GM21360 (cell line): ENCODE data around the gene ADAM30.
"Not testable (repeated sequence)": the region's sequence is repeated elsewhere in the genome, so short reads cannot be mapped to it uniquely, and the experiment has no call there.

Source experiments
- ATAC-seq: cut with Tn5 transposase; IDR thresholded peaks from one replicate; pipeline ENCODE4 v1.9.1; 2021; ENCODE audit warnings: mild to moderate bottlenecking, moderate library complexity; ENCODE audit not compliant: unreplicated experiment

Gene ADAM30

DNA sequence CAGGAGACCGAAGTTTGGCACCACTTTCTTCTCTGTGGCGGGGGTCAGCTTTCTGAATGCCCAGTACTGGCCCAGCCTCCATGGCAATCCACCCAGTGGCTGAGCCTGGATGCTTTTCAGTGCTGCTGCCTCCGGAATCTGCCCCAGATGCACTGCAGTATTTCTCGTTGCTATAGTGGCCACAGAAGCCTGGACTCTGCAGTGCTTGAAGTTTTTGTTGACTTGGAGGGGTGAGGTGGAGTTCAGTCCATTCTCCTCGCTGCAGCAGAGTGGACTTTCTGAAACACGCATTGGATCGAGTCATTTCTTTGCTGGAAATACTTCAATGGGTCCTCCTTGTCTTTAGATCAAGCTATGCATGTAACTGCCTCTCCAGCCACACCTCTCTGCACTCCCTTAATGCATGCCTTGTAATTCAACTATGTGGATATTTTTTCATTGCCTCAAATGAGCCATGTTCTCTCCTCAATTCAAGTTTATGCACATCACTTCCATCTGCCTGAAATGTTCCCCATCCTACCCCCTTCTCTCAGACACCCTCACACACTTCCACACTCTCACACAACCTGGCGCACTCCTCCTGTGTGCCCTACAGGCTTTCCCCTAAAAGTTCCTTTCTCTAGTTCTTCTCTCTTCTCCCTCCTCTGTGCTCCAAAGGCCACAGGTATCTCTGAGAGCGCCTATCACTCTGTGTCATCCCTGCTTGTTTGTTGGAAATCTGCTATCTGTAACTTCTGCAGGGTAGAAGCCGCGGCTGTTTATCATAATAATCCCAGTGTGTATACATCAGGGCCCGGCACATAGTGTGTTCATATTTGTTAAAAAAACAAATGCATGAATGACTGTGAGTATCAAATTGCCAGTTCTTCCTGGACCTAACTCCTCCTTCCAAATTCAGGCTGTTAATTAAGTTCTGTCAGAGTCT lies 16.5 kb downstream of the ADAM30 start:
- ATAC-seq: no peak

DNA sequence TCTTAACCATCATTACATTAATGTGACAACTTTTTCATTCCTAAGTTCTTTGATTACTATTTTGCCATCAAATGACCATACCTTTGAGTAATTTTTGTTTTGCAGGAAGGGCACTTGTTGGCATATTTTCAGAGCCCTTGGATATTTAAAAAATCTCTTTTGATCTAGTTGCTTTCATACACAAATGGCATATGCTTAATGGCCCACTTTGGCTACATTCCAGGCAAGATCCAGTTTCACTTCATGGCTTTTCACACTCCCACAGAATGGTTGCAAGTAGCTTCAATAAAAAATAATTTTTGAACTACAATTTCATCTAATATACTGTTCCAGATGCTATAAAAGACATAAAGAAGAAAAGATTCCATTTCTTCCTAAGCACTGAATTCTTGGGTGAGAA lies 18.1 kb downstream of the ADAM30 start:
- no peak for ATAC-seq

- ATAC-seq: no peak
Observed at GRCh38 chr1:119874186-119874585, 22.1 kb downstream of the ADAM30 start.

GRCh38 chr1:119873135-119874015 lies 22.9 kb downstream of the ADAM30 start:
- no peak for ATAC-seq

DNA sequence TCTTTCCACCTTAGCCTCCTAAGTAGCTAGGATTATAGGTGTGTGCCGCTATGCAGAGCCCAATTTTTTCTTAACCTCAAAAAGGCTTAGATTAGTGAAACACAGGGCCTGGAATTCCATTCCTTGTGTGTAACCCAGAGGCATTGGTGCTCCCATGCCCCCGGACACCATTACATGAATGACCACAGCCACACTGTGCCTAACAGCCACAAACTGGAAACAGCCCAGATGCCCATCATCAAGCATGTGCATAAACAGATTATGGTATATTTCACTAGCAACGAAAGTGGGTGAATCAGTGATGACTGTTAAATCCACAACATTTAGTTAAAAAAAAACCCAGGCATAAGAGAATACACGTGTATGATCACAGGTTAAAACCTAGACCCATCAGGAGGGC lies 24.4 kb downstream of the ADAM30 start:
- no peak for ATAC-seq

- no peak for ATAC-seq
Observed at GRCh38 chr1:119870917-119871596, 25.3 kb downstream of the ADAM30 start.

GRCh38 chr1:119869995-119870394 lies 26.3 kb downstream of the ADAM30 start:
- no peak for ATAC-seq

- ATAC-seq: no peak
Observed at GRCh38 chr1:119868176-119868575, 28.1 kb downstream of the ADAM30 start.

DNA sequence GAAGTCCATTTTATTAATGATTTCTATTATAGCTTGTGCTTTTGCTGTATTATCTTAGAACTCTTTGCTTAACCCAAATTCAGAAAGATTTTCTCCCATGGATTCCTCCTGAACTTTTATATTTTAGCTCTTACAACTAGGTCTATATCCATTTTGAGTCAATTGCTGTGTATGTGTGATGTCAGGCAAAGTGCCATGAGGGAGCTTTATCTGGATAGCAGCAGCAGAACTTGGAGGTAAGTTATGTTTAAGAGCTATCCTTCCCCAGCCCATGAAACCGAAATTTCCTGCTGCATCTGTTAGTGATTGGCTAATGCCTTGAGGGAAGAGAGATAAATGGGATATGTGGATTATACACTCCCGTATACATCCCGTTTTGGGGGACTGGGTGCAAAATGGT lies 29.9 kb downstream of the ADAM30 start:
- ATAC-seq: no peak

DNA sequence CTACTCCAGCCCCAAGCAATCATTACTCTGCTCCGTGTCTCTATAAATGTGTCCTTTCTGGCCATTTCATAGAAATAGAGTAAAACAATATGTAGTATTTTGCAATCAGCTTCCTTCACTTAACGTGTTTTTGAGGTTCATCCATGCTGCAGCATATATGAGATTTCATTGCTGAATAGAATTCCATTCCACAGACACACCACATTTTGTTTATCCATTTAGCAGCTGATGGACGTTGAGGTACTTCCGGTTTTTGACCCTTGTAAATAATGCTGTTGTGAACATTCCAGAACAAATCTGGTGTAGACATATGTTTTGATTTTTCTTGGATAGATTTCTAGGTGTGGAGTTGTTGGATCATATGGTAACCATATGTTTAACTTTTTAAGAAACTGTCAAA lies 30.7 kb downstream of the ADAM30 start:
- ATAC-seq: no peak

DNA sequence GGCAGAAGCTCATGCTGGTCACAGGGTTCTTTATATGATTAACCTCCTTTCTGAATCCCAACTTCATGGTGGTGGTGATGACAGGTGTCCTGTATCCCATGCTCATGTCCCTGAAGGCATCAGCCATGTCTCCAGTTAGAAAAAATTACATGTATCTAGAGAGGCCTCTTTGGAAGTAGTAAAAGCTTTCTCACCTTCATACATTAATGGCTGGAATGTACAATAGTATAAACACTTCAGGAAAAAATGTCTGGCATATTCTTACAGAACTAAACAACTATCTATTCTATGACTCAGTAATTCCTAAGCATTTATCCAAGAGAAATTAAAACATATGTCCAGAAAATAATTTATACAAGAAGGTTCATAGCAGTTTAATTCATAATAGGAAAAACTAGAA lies 34.0 kb downstream of the ADAM30 start:
- no peak for ATAC-seq

DNA sequence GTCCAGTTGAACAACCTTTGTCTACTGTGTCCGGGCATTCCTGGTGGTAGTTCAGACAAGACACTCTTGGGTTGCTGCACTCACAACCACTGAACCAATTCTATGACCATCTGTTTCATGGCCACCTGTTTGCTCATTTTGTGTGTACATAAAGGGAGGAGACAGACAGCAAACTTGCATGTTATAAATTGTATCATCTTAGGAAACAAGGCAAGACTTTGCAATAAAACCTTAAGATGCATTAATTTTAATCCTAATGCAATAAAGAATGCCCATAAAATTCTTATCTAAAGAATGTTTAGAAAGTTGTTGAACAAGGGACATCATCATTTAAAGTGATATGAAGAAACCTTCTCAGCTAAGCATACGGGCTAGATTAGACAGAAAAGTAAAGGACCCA lies 34.8 kb downstream of the ADAM30 start:
- ATAC-seq: no peak

DNA sequence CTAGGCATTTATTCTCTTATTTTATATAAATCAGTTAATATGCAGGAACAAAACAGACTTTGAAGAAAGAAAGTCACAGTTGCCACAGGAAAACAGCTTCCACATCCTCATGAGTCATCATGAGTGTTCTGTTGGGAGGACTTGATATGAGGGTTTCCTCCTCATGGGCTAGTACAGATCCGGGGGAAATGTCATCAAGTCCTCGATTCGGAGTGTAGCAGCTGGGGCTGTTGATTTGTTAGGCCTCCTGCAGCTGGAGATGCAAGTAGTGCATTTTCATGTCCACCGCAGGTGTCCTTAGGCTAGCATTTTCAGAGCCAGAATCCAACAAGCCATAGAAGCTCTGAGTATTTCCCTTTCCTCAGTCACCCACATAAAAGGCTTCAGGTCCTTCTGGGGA lies 36.7 kb downstream of the ADAM30 start:
- ATAC-seq: no peak

DNA sequence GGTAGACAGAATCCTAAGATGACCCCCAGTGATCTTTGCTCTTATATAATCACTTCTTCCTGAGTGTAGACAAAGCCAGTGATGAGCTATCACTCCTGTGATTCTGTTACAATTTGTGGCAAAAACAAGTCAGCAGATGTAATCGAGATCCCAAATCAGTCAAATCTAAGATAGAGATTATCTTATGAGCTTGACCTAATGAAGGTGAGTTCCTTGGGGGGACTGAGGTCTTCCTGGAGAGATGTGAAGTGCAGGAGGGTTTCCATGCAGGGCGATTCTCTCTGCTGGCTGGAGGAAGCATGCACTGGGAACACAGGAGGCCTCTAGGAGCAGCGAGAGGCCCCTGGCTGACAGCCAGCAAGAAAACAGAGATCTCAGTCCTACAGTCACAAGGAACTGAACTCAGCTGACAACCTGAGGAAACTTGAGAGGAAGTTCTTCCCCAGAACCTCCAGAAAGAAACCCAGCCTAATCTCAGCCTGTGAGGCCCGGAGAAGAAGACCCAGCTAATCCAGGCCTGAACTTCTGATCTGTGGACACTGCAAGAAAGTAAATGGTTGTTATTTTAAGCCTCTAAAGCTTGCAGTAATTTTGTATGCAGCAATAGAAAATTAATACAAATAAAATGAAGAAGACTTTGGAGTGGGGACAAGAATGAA lies 37.6 kb downstream of the ADAM30 start:
- ATAC-seq: not testable (repeated sequence)

- ATAC-seq: no peak
Observed at GRCh38 chr1:119858126-119858525, 38.2 kb downstream of the ADAM30 start.

GRCh38 chr1:119853155-119853554 lies 43.2 kb downstream of the ADAM30 start:
- ATAC-seq: no peak

GRCh38 chr1:119844206-119844605 lies 52.1 kb downstream of the ADAM30 start:
- not testable (repeated sequence) for ATAC-seq
